ENCODE data around the gene BCKDHB.

DNA sequence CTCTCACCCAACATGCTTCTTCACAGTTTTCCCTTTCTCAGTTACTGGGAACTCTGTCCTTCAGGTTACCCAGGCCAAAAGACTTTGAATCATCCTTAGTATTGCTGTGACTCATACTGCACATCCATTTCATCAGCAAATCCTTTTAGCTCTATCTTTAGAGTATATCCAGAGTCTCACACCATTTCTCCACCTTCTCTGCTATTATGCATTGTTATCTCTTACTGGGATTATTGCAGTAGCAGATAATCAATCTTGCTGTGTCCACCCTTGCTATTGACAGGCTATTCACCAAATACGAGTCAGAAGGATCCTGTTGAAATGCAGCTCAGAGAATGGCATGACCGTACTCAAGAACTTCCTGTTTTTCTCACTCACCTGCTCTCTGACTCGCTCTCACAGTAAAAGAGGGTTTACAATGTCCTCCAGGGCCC is 57.3 kb downstream of the BCKDHB start:
- TF ChIP-seq EP300 (IDR thresholded peaks at IDR 0.05; ENCODE audit: borderline replicate concordance) (no peak), NFIC (IDR thresholded peaks at IDR 0.05) (no peak)

Measured in Ishikawa (cell line).